Activated gamma-delta T cell treated with anti-CD3 and anti-CD28 coated beads, Interleukin-2, amount 50 U/mL, for 16 hours (primary cell): ENCODE measurements around the gene TEC.

Experiments
- DNase-seq: peaks from one replicate; pipeline ENCODE4 v3.0.0-alpha.2; 2020; ENCODE audit warnings: low read depth

The TEC gene

GRCh38 chr4:48121180-48121579, 148.5 kb downstream of the TEC start:
- no peak for DNase-seq

GRCh38 chr4:48120132-48120531, 149.5 kb downstream of the TEC start:
- DNase-seq, result no peak

- DNase-seq, result no peak
Observed at GRCh38 chr4:48119646-48120045, 150.0 kb downstream of the TEC start.

GRCh38 chr4:48118081-48118480, 151.6 kb downstream of the TEC start:
- DNase-seq, result no peak

GRCh38 chr4:48116582-48116981, 153.1 kb downstream of the TEC start:
- no peak for DNase-seq

GRCh38 chr4:48114412-48114811, 155.2 kb downstream of the TEC start:
- DNase-seq, result no peak

- no peak for DNase-seq
Observed at GRCh38 chr4:48112017-48112667, 157.5 kb downstream of the TEC start.

- DNase-seq, result no peak
Observed at GRCh38 chr4:48110452-48110978, 159.1 kb downstream of the TEC start.

GRCh38 chr4:48109413-48110263, 160.0 kb downstream of the TEC start:
- DNase-seq, result no peak

GRCh38 chr4:48108309-48109073, 161.1 kb downstream of the TEC start:
- DNase-seq, result no peak

GRCh38 chr4:48105230-48105629, 164.4 kb downstream of the TEC start:
- DNase-seq, result no peak

- DNase-seq, result no peak
Observed at GRCh38 chr4:48103483-48104139, 166.0 kb downstream of the TEC start.

- DNase-seq, result no peak
Observed at GRCh38 chr4:48102303-48102702, 167.3 kb downstream of the TEC start.

GRCh38 chr4:48100256-48100655, 169.4 kb downstream of the TEC start:
- DNase-seq, result no peak

GRCh38 chr4:48095441-48095840, 174.2 kb downstream of the TEC start:
- DNase-seq, result no peak

- no peak for DNase-seq
Observed at GRCh38 chr4:48093991-48094416, 175.6 kb downstream of the TEC start.

- DNase-seq, result no peak
Observed at GRCh38 chr4:48090621-48091020, 179.0 kb downstream of the TEC start.

- DNase-seq, result no peak
Observed at GRCh38 chr4:48085821-48086589, 183.6 kb downstream of the TEC start.
